Activated CD8-positive, alpha-beta memory T cell treated with anti-CD3 and anti-CD28 coated beads, Interleukin-2, amount 50 U/mL, for 1 hour (primary cell): ENCODE results near the gene STAC.
"Not testable (repeated sequence)": the region's sequence is repeated elsewhere in the genome, so short reads cannot be mapped to it uniquely, and the experiment has no call there.

Source experiments
- DNase-seq: peaks from one replicate; pipeline ENCODE4 v3.0.0-alpha.2; 2020; ENCODE audit errors: extremely low read depth

The STAC gene

GRCh38 chr3:36416599-36416998 lies 36.3 kb downstream of the STAC start:
- no peak for DNase-seq

GRCh38 chr3:36417237-36417636 lies 36.9 kb downstream of the STAC start:
- no peak for DNase-seq

GRCh38 chr3:36418296-36418695 lies 38.0 kb downstream of the STAC start:
- no peak for DNase-seq

- no peak for DNase-seq
Observed at GRCh38 chr3:36428445-36428844, 48.1 kb downstream of the STAC start.

GRCh38 chr3:36429986-36430485 lies 49.7 kb downstream of the STAC start:
- no peak for DNase-seq

GRCh38 chr3:36433511-36433910 lies 53.2 kb downstream of the STAC start:
- DNase-seq, result no peak

GRCh38 chr3:36434687-36435426 lies 54.6 kb downstream of the STAC start:
- no peak for DNase-seq

- no peak for DNase-seq
Observed at GRCh38 chr3:36443028-36443686, 62.9 kb downstream of the STAC start.

GRCh38 chr3:36444909-36445308 lies 64.6 kb downstream of the STAC start:
- no peak for DNase-seq

- no peak for DNase-seq
Observed at GRCh38 chr3:36446276-36446675, 66.0 kb downstream of the STAC start.

GRCh38 chr3:36447061-36447460 lies 66.8 kb downstream of the STAC start:
- DNase-seq, result no peak

- no peak for DNase-seq
Observed at GRCh38 chr3:36451816-36452215, 71.5 kb downstream of the STAC start.

GRCh38 chr3:36453213-36453612 lies 72.9 kb downstream of the STAC start:
- DNase-seq, result not testable (repeated sequence)

GRCh38 chr3:36453896-36454295 lies 73.6 kb downstream of the STAC start:
- DNase-seq, result not testable (repeated sequence)

GRCh38 chr3:36455406-36455805 lies 75.1 kb downstream of the STAC start:
- DNase-seq, result no peak

GRCh38 chr3:36456784-36457183 lies 76.5 kb downstream of the STAC start:
- DNase-seq, result no peak

- no peak for DNase-seq
Observed at GRCh38 chr3:36457667-36458066, 77.4 kb downstream of the STAC start.

- no peak for DNase-seq
Observed at GRCh38 chr3:36459177-36459576, 78.9 kb downstream of the STAC start.

- DNase-seq, result no peak
Observed at GRCh38 chr3:36461597-36461996, 81.3 kb downstream of the STAC start.

- not testable (repeated sequence) for DNase-seq
Observed at GRCh38 chr3:36472045-36472444, 91.7 kb downstream of the STAC start.

GRCh38 chr3:36475558-36475957 lies 95.3 kb downstream of the STAC start:
- DNase-seq, result no peak

- no peak for DNase-seq
Observed at GRCh38 chr3:36476286-36476942, 96.1 kb downstream of the STAC start.

GRCh38 chr3:36477655-36478054 lies 97.4 kb downstream of the STAC start:
- no peak for DNase-seq
